Astrocyte of the cerebellum (primary cell): ENCODE results near the gene AMMECR1.

Source experiments
- DNase-seq: peaks from one replicate; pipeline ENCODE4 v3.0.0-alpha.2; 2011; ENCODE audit warnings: low read depth
- H3K4me3 ChIP-seq: 2 replicates; pipeline ENCODE4 v1.5.1; 2011; ENCODE audit warnings: mild to moderate bottlenecking, low read depth, low read length, moderate library complexity
- in situ Hi-C: cut with HindIII; loops from 2 replicates; pipeline ENCODE4 v1.10.0; 2017; ENCODE audit warnings: low sequenced_read_pairs
- TF ChIP-seq, protein P1 (sequence below): IDR thresholded peaks from 2 replicates; pipeline ENCODE4 v1.5.1; 2012; ENCODE audit warnings: low read length, low read depth, moderate library complexity, mild to moderate bottlenecking; ENCODE audit errors: missing control alignments

Gene AMMECR1

GRCh38 chrX:110228453-110228852 lies 89.4 kb downstream of the AMMECR1 start:
- in situ Hi-C loops = no loop called here

GRCh38 chrX:110226931-110227330 lies 91.0 kb downstream of the AMMECR1 start:
- in situ Hi-C loops = no loop called here
- DNase-seq = no peak
- H3K4me3 ChIP-seq = no peak overlapping the region
- TF ChIP-seq, protein P1, sequence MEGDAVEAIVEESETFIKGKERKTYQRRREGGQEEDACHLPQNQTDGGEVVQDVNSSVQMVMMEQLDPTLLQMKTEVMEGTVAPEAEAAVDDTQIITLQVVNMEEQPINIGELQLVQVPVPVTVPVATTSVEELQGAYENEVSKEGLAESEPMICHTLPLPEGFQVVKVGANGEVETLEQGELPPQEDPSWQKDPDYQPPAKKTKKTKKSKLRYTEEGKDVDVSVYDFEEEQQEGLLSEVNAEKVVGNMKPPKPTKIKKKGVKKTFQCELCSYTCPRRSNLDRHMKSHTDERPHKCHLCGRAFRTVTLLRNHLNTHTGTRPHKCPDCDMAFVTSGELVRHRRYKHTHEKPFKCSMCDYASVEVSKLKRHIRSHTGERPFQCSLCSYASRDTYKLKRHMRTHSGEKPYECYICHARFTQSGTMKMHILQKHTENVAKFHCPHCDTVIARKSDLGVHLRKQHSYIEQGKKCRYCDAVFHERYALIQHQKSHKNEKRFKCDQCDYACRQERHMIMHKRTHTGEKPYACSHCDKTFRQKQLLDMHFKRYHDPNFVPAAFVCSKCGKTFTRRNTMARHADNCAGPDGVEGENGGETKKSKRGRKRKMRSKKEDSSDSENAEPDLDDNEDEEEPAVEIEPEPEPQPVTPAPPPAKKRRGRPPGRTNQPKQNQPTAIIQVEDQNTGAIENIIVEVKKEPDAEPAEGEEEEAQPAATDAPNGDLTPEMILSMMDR = no peak

More at GRCh38 chrX:110228453-110228852, 89.4 kb downstream of the AMMECR1 start:
- H3K4me3 ChIP-seq = no peak overlapping the region
- TF ChIP-seq, protein P1 = no peak
- DNase-seq = no peak

GRCh38 chrX:110224926-110225617 lies 92.8 kb downstream of the AMMECR1 start:
- in situ Hi-C loops = no loop called here
- TF ChIP-seq, protein P1 = no peak
- no peak overlapping the region for H3K4me3 ChIP-seq
- no peak for DNase-seq

GRCh38 chrX:110222497-110223257 lies 95.2 kb downstream of the AMMECR1 start:
- in situ Hi-C loops = no loop called here
- TF ChIP-seq, protein P1 = no peak
- H3K4me3 ChIP-seq = no peak overlapping the region
- DNase-seq = no peak

- in situ Hi-C loops = no loop called here
- TF ChIP-seq, protein P1 = no peak
- no peak for DNase-seq
- H3K4me3 ChIP-seq = no peak overlapping the region
Measured at GRCh38 chrX:110219920-110220319, 98.0 kb downstream of the AMMECR1 start.

DNA sequence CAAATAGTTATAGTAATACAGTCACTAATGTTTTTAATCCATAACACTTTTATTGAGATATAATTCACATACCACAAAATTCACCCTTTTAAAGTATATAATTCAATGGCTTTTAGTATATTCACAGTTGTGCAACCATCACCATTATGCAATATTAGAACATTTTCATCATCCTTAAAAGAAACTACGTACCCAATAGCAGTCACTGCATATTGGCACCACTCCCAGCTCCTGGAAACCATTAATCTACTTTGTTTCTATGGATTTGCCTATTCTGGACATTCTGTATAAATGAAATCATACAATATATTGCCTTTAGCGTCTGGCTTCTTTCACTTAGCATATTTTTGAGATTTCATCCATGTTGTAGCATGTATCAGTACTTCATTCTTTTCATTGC lies 99.3 kb downstream of the AMMECR1 start:
- TF ChIP-seq, protein P1 = no peak
- in situ Hi-C loops = no loop called here
- no peak for DNase-seq

More for the DNA sequence above, 99.3 kb downstream of the AMMECR1 start:
- no peak overlapping the region for H3K4me3 ChIP-seq
